DND-41 (cell line): ENCODE results near the gene ERC2.

Experiments used
- ATAC-seq: fragments of 200-7000 bp; cut with Tn5 transposase; 3 replicates; pipeline ENCODE4 v1.9.1; 2021; ENCODE audit warnings: low read depth; ENCODE audit not compliant: insufficient read depth
- DNase-seq: peaks from one replicate; pipeline ENCODE4 v3.0.0-alpha.2; 2020
- H2AFZ ChIP-seq: 2 replicates; pipeline ENCODE4 v1.6.0; 2012; ENCODE audit warnings: low read depth, low read length
- H3K27ac ChIP-seq: 2 replicates; pipeline ENCODE4 v1.5.1; 2012; ENCODE audit warnings: low read length, inconsistent platforms
- H3K27me3 ChIP-seq: fragments of 200-600 bp; sonication (generic); 2 replicates; pipeline ENCODE4 v1.6.0; 2012; ENCODE audit warnings: low read length, mild to moderate bottlenecking, inconsistent platforms; ENCODE audit not compliant: insufficient read depth, poor library complexity
- H3K36me3 ChIP-seq: 2 replicates; pipeline ENCODE4 v1.5.1; 2012; ENCODE audit warnings: low read length, inconsistent platforms; ENCODE audit not compliant: insufficient read depth
- H3K4me1 ChIP-seq: 2 replicates; pipeline ENCODE4 v1.5.1; 2012; ENCODE audit warnings: mild to moderate bottlenecking, low read length; ENCODE audit not compliant: insufficient read depth
- H3K4me2 ChIP-seq: 2 replicates; pipeline ENCODE4 v1.6.0; 2012; ENCODE audit warnings: mild to moderate bottlenecking, moderate library complexity, low read length, inconsistent platforms; ENCODE audit not compliant: insufficient read depth
- H3K4me3 ChIP-seq, 2 experiments: fragments of 200-600 bp in 1 of 2; shearing (Covaris generic) in 1 of 2; 2 replicates each; pipeline ENCODE4 v1.5.1; 2012 to 2016; ENCODE audit warnings: inconsistent platforms in 2 of 2, low read length in 2 of 2, mild to moderate bottlenecking in 2 of 2, low read depth in 1 of 2, moderate library complexity in 1 of 2
- H3K79me2 ChIP-seq: 2 replicates; pipeline ENCODE4 v1.6.0; 2012; ENCODE audit warnings: low read length, inconsistent platforms; ENCODE audit not compliant: insufficient read depth
- H3K9ac ChIP-seq: 2 replicates; pipeline ENCODE4 v1.6.0; 2012; ENCODE audit warnings: low read depth, mild to moderate bottlenecking, inconsistent platforms, low read length, moderate library complexity
- H3K9me3 ChIP-seq: 2 replicates; pipeline ENCODE4 v1.5.1; 2012; ENCODE audit warnings: low read length, moderate library complexity, mild to moderate bottlenecking, inconsistent platforms; ENCODE audit not compliant: insufficient read depth, severe bottlenecking
- H4K20me1 ChIP-seq: 2 replicates; pipeline ENCODE4 v1.6.0; 2012; ENCODE audit warnings: low read length; ENCODE audit not compliant: insufficient read depth
- EZH2 ChIP-seq: IDR thresholded peaks from 3 replicates; pipeline ENCODE4 v1.6.1; 2012; ENCODE audit warnings: borderline replicate concordance, low read depth, mild to moderate bottlenecking, moderate library complexity, low read length, inconsistent platforms; ENCODE audit not compliant: severe bottlenecking
- TF ChIP-seq, protein P1 (sequence below): IDR thresholded peaks from 2 replicates; pipeline ENCODE4 v1.5.1; 2012; ENCODE audit warnings: borderline replicate concordance, low read length, moderate library complexity, mild to moderate bottlenecking; ENCODE audit not compliant: poor library complexity, severe bottlenecking; ENCODE audit errors: extremely low read depth

The ERC2 gene

DNA sequence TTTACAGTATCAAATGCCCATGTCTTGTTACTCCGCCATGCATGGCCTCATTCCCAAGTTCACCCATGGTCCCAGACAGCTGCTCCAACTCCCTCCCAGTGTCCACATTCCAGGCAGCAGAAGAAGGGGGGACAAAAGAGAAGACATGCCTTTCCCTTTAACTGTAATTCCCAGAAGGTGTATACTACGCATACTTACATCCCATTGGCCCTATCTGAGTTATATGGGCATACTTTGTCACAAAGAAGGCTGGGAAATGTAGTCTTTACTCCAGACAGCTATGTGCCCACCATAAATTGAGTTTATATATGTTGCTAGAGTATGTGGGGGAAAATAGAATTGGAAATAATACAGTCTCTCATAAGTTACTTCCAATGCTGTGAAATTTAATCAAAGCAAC is 70.5 kb downstream of the ERC2 start:
- H3K36me3 ChIP-seq: no peaks in the 10 kb centered on the region
- H2AFZ ChIP-seq: no peak overlapping the region
- no peaks in the 10 kb centered on the region for H3K79me2 ChIP-seq
- no peaks in the 10 kb centered on the region for H4K20me1 ChIP-seq
- H3K27me3 ChIP-seq: peaks cover 6% of the 10 kb centered on the region
- no peak for DNase-seq
- ATAC-seq: no peak
- no peaks in the 10 kb centered on the region for H3K4me1 ChIP-seq
- H3K4me2 ChIP-seq: no peak overlapping the region
- no peak overlapping the region for H3K9ac ChIP-seq
- TF ChIP-seq EZH2: no peak
- TF ChIP-seq, protein P1, sequence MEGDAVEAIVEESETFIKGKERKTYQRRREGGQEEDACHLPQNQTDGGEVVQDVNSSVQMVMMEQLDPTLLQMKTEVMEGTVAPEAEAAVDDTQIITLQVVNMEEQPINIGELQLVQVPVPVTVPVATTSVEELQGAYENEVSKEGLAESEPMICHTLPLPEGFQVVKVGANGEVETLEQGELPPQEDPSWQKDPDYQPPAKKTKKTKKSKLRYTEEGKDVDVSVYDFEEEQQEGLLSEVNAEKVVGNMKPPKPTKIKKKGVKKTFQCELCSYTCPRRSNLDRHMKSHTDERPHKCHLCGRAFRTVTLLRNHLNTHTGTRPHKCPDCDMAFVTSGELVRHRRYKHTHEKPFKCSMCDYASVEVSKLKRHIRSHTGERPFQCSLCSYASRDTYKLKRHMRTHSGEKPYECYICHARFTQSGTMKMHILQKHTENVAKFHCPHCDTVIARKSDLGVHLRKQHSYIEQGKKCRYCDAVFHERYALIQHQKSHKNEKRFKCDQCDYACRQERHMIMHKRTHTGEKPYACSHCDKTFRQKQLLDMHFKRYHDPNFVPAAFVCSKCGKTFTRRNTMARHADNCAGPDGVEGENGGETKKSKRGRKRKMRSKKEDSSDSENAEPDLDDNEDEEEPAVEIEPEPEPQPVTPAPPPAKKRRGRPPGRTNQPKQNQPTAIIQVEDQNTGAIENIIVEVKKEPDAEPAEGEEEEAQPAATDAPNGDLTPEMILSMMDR: no peak
- no peak overlapping the region for H3K27ac ChIP-seq
- no peak overlapping the region for H3K4me3 ChIP-seq
- H3K9me3 ChIP-seq: no peaks in the 10 kb centered on the region

- no peak overlapping the region for H3K9ac ChIP-seq
- ATAC-seq: no peak
- peaks cover 5% of the 10 kb centered on the region for H3K27me3 ChIP-seq
- no peaks in the 10 kb centered on the region for H3K36me3 ChIP-seq
- no peaks in the 10 kb centered on the region for H3K4me1 ChIP-seq
- no peak overlapping the region for H2AFZ ChIP-seq
- no peak overlapping the region for H3K4me3 ChIP-seq
- H3K27ac ChIP-seq: no peak overlapping the region
- no peaks in the 10 kb centered on the region for H4K20me1 ChIP-seq
- no peaks in the 10 kb centered on the region for H3K79me2 ChIP-seq
- DNase-seq: no peak
- no peak overlapping the region for H3K4me2 ChIP-seq
- no peaks in the 10 kb centered on the region for H3K9me3 ChIP-seq
- TF ChIP-seq EZH2: no peak
- TF ChIP-seq, protein P1: no peak
Observed at GRCh38 chr3:56389183-56389830, 79.0 kb downstream of the ERC2 start.

GRCh38 chr3:56383092-56383491 is 85.2 kb downstream of the ERC2 start:
- no peak for TF ChIP-seq EZH2
- TF ChIP-seq, protein P1: no peak
- H3K4me2 ChIP-seq: no peak overlapping the region
- no peak overlapping the region for H3K27ac ChIP-seq
- no peaks in the 10 kb centered on the region for H3K79me2 ChIP-seq
- peaks cover 4% of the 10 kb centered on the region for H3K27me3 ChIP-seq
- no peak overlapping the region for H3K4me3 ChIP-seq
- H3K9me3 ChIP-seq: no peaks in the 10 kb centered on the region
- no peak for ATAC-seq
- no peaks in the 10 kb centered on the region for H4K20me1 ChIP-seq
- DNase-seq: no peak
- H2AFZ ChIP-seq: no peak overlapping the region
- no peaks in the 10 kb centered on the region for H3K4me1 ChIP-seq
- no peaks in the 10 kb centered on the region for H3K36me3 ChIP-seq
- no peak overlapping the region for H3K9ac ChIP-seq
